Prostate gland (tissue), 2 donors: Measurements from ENCODE around the gene MED15.

Source experiments
- CTCF ChIP-seq, 4 experiments: fragments of 200-600 bp in 2 of 4; fragments of 450-650 bp in 2 of 4; sonication (generic) in 2 of 4; IDR thresholded peaks; 1 replicate in 3 of 4; 2 replicates in 1 of 4; pipeline ENCODE4 v1.5.1; 2016 to 2019; ENCODE audit warnings: antibody characterized with exemption in 4 of 4, mild to moderate bottlenecking in 2 of 4, moderate library complexity in 2 of 4
- POLR2A ChIP-seq: fragments of 450-650 bp; IDR thresholded peaks from one replicate; pipeline ENCODE4 v1.6.1; 2016; ENCODE audit warnings: antibody characterized with exemption, mild to moderate bottlenecking

- TF ChIP-seq CTCF (IDR thresholded peaks at IDR 0.05) (no peak), POLR2A (no peak)
These were observed 19.7 kb upstream of the MED15 start for GRCh38 chr22:20487715-20488114.
